MV-4-11 (cell line): Measurements from ENCODE around the gene GRM6.

Experiments
- DNase-seq: peaks from one replicate; lab custom pipeline; 2025; lab: John Stamatoyannopoulos, UW

Gene GRM6

GRCh38 chr5:178984145-178985072 is 10.7 kb downstream of the GRM6 start:
- no peak for DNase-seq

- no peak for DNase-seq
These were observed 11.4 kb downstream of the GRM6 start for GRCh38 chr5:178983728-178984127.

GRCh38 chr5:178982941-178983340 is 12.2 kb downstream of the GRM6 start:
- DNase-seq = no peak

GRCh38 chr5:178981381-178981780 is 13.7 kb downstream of the GRM6 start:
- DNase-seq = no peak

- DNase-seq = no peak
These were observed 29.6 kb downstream of the GRM6 start for GRCh38 chr5:178965465-178966055.

GRCh38 chr5:178941361-178941760 is 53.8 kb downstream of the GRM6 start:
- DNase-seq = no peak

- no peak for DNase-seq
These were observed 54.4 kb downstream of the GRM6 start, which contains the start of gene ZNF454 for GRCh38 chr5:178940569-178941360. Gene ZNF454 (plus strand): TSS chr5:178941198. CDS start chr5:178942792, 1,594 bp downstream.

GRCh38 chr5:178931846-178932760 is 63.0 kb downstream of the GRM6 start:
- no peak for DNase-seq
